Fibroblast of lung (primary cell): ENCODE measurements around the gene C14orf119. TPM values are rescaled to one million over a fixed set of nuclear protein-coding genes. Genes with fewer than 3 reads are reported as not detected.

Experiments
- DNase-seq, 2 donors: peaks; one replicate each; pipeline versions ENCODE4 v3.0.0 to v3.0.0-alpha.2; 2010; ENCODE audit warnings: low read depth in 2 of 2
- H2AFZ ChIP-seq: 2 replicates; pipeline ENCODE4 v1.5.1; 2012; ENCODE audit warnings: low read length, control low read depth, inconsistent platforms
- H3K27ac ChIP-seq: 2 replicates; pipeline ENCODE4 v1.5.1; 2011; ENCODE audit warnings: low read length, control low read depth; ENCODE audit not compliant: insufficient read depth
- H3K27me3 ChIP-seq: 2 replicates; pipeline ENCODE4 v1.5.1; 2011; ENCODE audit warnings: mild to moderate bottlenecking, low read length; ENCODE audit not compliant: control insufficient read depth, insufficient read depth
- H3K36me3 ChIP-seq: 2 replicates; pipeline ENCODE4 v1.5.1; 2011; ENCODE audit warnings: low read length; ENCODE audit not compliant: control insufficient read depth, insufficient read depth
- H3K4me1 ChIP-seq: 2 replicates; pipeline ENCODE4 v1.5.1; 2011; ENCODE audit warnings: low read length; ENCODE audit not compliant: control insufficient read depth, insufficient read depth; ENCODE audit errors: extremely low read depth
- H3K4me2 ChIP-seq: 2 replicates; pipeline ENCODE4 v1.5.1; 2011; ENCODE audit warnings: low read length, control low read depth; ENCODE audit not compliant: insufficient read depth; ENCODE audit errors: extremely low read depth
- H3K4me3 ChIP-seq, 4 experiments: fragments of 200-600 bp in 1 of 4; sonication (generic) in 1 of 4; replicated peaks in 1 of 4; 2 replicates each; pipeline ENCODE4 v1.5.1; 2011 to 2016; ENCODE audit warnings: low read length in 4 of 4, low read depth in 3 of 4, mild to moderate bottlenecking in 3 of 4, control low read depth in 2 of 4, inconsistent platforms in 1 of 4, mixed read lengths in 1 of 4; ENCODE audit not compliant: insufficient read depth in 1 of 4; ENCODE audit errors: control extremely low read depth in 1 of 4
- H3K79me2 ChIP-seq: 2 replicates; pipeline ENCODE4 v1.5.1; 2012; ENCODE audit warnings: mild to moderate bottlenecking, low read length, inconsistent platforms; ENCODE audit not compliant: control insufficient read depth, insufficient read depth
- H3K9ac ChIP-seq: 2 replicates; pipeline ENCODE4 v1.5.1; 2011; ENCODE audit warnings: mild to moderate bottlenecking, low read length, control low read depth; ENCODE audit not compliant: insufficient read depth
- H3K9me3 ChIP-seq: 2 replicates; pipeline ENCODE4 v1.5.1; 2012; ENCODE audit warnings: low read depth, low read length; ENCODE audit not compliant: control insufficient read depth, insufficient read depth
- H4K20me1 ChIP-seq: 2 replicates; pipeline ENCODE4 v1.5.1; 2011; ENCODE audit warnings: low read length; ENCODE audit not compliant: control insufficient read depth, insufficient read depth; ENCODE audit errors: extremely low read depth
- CTCF ChIP-seq, 2 donors: IDR thresholded peaks in 1 of 2; conservative IDR thresholded peaks in 1 of 2; 1 replicate in 1 of 2; 2 replicates in 1 of 2; pipeline ENCODE4 v1.5.1; 2011 to 2012; ENCODE audit warnings: low read length in 2 of 2, control low read depth in 1 of 2, inconsistent platforms in 1 of 2, low read depth in 1 of 2, mild to moderate bottlenecking in 1 of 2
- EZH2 ChIP-seq: IDR thresholded peaks from 2 replicates; pipeline ENCODE4 v1.5.1; 2012; ENCODE audit warnings: low read length, control low read depth, mild to moderate bottlenecking; ENCODE audit errors: missing control alignments
- polyA plus RNA-seq, 2 donors: library from polyadenylated mRNA; depleted of rRNA in 1 of 2; stranded (reverse) in 1 of 2; unstranded in 1 of 2; fragments of >200 nt; gene quantifications; 2 replicates each; pipeline ENCODE4 v1.2.1, GENCODE V29; 2011 to 2012; ENCODE audit warnings: missing spikeins in 1 of 2
- total RNA-seq: library from RNA; depleted of rRNA; stranded (reverse); fragments of >200 nt; gene quantifications from 2 replicates; pipeline ENCODE4 v1.2.1, GENCODE V29; 2014

C14orf119 gene
- total and polyA plus RNA-seq, 2 donors (not counting 1 experiment from before 2014, with no cell fraction given), result 55.0 to 115 TPM

DNA sequence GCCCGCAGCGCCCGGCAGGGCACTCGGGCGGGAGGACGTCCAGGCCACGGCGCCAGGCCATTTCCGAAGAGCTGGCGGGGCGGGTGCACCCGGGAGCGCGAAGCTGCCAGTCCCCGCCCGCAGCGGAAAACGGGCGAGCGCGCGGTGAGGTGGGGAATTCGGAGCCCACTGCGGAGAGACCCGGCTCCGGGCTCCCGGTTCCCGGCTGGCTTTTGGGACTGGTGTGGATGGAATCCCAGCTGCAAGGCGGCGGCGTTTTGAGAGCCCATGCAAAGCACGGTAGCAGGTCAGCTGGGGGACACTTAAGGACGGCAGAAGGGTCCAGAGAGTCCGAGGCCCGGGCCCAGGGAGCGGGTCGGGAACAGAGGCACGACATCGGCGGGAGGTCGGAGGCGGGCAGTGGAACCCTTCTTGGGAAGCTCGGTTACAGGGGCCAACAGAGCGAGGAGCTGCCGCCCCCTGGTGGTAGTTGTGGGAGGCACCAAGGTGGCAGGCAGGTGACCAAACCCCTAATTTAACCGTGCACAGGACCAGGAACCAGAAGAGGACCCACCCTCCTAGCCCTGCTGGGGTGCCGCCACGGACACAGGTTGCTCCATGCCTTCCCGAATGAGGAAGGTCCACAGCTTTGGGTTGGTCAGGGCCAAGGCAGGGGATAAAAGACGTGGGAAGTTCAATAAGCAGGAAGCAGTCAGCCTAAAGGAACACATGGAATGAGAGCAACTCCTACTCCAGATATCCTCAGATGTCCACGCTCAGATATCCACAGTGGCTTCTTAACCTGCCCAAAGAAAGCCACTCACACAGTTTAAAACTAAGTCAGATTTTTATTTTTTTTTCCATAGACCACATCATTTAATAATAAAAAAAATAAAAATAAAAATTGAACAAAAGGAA, 37.3 kb upstream of the C14orf119 start:
- H3K27me3 ChIP-seq, result no peaks in the 10 kb centered on the region
- no peaks in the 10 kb centered on the region for H3K9me3 ChIP-seq
- H3K4me2 ChIP-seq, result peak overlapping the region; percentile 87
- H3K27ac ChIP-seq, result peak overlapping the region; percentile 45
- peaks cover 6% of the 10 kb centered on the region for H3K79me2 ChIP-seq
- H3K4me3 ChIP-seq, result peak overlapping the region; percentile 38 to 63 (median 52)
- H2AFZ ChIP-seq, result no peak overlapping the region
- DNase-seq, result peak; percentile 73 to 81
- TF ChIP-seq EZH2, result no peak
- peak; percentile 90 to 92 for TF ChIP-seq CTCF (conservative IDR thresholded peaks at IDR 0.05 in 1 of 2, IDR thresholded peaks at IDR 0.05 in 1 of 2; ENCODE audit: low read depth in 1 of 2, low read length in 2 of 2)
- H3K4me1 ChIP-seq, result peaks cover 24% of the 10 kb centered on the region
- H3K9ac ChIP-seq, result peak overlapping the region; percentile 46
- H3K36me3 ChIP-seq, result peaks cover 25% of the 10 kb centered on the region
- no peaks in the 10 kb centered on the region for H4K20me1 ChIP-seq

GRCh38 chr14:23058654-23059504, 36.4 kb upstream of the C14orf119 start:
- peaks cover 25% of the 10 kb centered on the region for H3K4me1 ChIP-seq
- H3K27me3 ChIP-seq, result no peaks in the 10 kb centered on the region
- TF ChIP-seq CTCF (conservative IDR thresholded peaks at IDR 0.05 in 1 of 2, IDR thresholded peaks at IDR 0.05 in 1 of 2; ENCODE audit: low read depth in 1 of 2, low read length in 2 of 2) (no peak), EZH2 (no peak)
- H3K79me2 ChIP-seq, result peaks cover 6% of the 10 kb centered on the region
- no peaks in the 10 kb centered on the region for H4K20me1 ChIP-seq
- no peak overlapping the region for H3K4me2 ChIP-seq
- no peak overlapping the region for H3K4me3 ChIP-seq
- no peak for DNase-seq
- H2AFZ ChIP-seq, result no peak overlapping the region
- no peak overlapping the region for H3K9ac ChIP-seq
- H3K9me3 ChIP-seq, result no peaks in the 10 kb centered on the region
- no peak overlapping the region for H3K27ac ChIP-seq
- peaks cover 27% of the 10 kb centered on the region for H3K36me3 ChIP-seq
